ENCODE results near the gene PLEKHG2.
A peak's percentile ranks its signal among the peaks of the same experiment; 100 is the strongest.

Gene PLEKHG2

DNA sequence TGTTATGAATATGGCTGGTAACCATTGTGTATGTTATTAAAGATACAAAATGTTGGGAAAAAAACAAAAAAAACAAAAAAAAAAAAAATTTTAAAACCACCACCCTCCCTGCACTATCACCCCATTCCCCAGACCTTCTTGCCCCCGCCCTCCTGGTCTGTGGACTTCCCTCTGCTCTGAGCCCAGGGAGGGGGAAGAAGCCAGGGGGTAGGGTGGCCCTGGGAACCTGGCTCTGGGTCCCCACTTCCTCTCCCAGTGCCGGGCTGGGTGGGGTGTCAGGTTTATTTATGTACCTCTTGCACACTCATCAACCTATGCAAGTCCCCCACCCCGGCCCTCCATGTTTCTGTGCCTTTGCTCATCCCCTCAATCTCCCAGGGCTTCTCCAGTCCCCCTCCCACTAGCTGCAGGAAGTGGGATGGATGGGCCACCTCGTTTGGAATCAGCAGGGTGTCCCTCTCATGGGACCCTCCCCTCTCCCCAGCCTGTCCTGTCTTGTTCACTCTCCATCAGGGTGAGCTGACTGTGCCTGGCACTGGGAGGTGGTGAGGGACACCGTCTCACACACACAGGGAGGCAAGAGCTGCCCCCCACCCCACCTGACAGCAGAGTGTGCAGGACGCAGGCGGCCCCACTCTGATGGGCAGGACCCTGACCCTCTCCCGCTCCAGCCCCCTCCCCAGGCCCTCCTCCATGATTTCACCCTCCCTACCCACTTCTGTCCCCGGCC is 27.5 kb upstream of the PLEKHG2 start:
- DNase-seq (ENCODE audit: low read depth in 2 of 2, low spot score in 1 of 2), result no peak

DNA sequence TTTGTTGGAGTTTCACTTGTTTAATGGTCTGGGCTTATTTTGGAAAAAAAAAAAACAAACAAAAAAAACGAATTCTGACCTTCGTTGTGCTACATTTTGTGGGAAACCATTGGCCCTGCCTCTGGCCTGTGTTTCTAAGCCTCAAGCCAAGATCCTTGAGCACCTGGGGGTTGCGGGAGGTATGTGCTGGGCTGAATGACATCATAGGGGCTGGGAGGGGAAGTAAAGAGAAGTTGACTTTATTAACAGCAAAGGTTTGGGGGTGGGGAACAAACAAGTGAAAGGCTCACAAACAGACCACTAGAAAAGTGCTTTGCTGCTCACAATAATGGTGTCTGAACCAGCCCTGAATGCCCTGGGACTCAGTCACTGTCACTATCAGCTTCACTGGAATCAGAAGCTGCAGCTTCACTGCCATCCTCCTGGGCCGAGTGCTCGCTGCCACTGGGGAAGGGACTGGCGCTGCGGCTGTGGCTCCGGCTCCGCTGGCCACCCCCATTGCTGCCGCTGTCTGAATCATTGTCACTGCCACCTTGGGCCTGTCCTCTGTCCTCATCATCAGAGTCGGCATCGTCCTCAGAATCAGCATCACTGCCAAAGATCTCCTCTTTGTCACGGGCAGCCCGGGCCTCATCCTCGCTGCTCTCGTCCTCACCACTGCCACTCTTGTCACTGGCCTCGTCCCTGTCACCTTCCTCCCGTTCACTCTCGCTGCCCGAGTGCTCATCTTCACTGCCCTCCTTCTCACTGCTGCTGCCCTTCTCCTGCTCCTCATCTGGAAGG is 26.6 kb upstream of the PLEKHG2 start:
- no peak for DNase-seq (ENCODE audit: low read depth in 2 of 2, low spot score in 1 of 2)

DNA sequence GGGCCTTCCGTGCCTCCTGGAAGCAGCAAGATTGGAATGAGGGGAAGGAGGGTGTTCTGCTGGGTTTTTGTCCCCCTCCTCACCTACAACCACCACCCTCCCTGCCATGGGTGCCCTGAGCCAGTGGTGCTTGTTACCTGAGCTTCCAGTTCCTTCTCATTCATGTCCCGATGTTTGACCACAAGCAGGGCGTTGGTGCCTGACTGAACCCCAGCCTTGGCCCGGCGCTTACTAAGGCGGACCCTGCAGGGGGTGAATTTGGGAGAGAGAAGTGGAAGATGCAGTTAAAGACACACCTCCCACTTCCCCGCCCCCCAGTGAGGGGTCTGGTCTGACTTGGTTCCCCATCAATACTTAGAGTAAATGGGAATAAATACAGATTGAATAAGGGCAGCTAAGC is 25.9 kb upstream of the PLEKHG2 start:
- no peak for DNase-seq (ENCODE audit: low read depth in 2 of 2, low spot score in 1 of 2)

DNA sequence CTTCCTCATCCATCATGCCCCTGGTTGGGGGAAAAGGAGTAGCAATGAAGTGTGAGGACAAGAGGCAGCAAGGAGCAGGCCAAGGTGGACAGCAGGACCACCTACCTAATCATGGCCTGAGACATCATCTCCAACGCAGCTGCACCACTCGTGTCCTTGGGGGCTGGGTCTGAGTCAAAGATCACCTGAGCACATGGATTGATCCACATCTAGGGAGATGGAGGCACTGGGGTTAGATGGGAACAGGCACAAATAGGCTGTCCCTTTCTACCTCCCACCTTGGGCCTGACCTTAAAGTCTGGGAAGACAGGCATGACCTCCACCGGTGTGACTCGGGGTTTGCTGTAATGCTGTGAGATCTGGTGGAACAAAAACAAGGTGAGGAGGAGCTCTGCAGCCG is 23.8 kb upstream of the PLEKHG2 start:
- no peak for DNase-seq (ENCODE audit: low read depth in 2 of 2, low spot score in 1 of 2)

DNA sequence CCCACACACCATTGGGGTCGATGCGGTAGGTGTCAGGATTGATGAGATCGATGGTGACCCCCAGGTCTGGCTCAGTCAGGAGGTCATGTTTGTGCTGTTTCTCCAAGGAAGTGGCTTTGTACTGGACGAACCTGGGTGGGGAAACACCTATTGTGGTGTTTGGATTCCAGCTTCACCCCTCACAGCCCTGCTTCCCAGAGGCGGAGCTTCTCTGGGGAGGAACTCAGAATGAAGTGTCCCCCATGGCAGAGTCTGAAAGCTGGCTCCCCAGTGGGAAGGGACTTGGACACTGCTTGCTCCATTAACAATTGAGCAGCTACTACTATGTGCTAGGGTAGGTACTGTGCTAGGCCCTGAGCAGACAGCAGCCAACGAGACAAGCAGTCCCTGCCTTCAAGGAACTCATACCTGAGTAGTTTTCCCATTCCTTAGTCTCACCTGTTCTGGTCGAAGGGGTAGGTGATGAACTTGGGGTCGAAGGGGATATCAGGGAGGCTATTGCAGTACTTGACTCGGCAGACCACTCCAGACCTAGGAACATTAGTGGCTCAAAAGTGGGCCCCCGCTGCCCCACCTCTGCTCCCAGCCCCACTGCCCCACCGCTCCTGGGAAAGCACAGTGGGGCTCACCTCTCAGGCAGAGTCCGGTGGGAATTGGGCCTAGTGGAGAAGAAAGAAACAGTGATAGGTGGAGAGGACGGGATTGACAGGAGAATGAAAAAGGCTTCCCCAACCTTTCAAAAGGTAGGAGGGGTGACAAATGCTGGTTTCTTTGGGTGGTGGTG is 22.6 kb upstream of the PLEKHG2 start:
- DNase-seq (ENCODE audit: low read depth in 2 of 2, low spot score in 1 of 2), result no peak

DNA sequence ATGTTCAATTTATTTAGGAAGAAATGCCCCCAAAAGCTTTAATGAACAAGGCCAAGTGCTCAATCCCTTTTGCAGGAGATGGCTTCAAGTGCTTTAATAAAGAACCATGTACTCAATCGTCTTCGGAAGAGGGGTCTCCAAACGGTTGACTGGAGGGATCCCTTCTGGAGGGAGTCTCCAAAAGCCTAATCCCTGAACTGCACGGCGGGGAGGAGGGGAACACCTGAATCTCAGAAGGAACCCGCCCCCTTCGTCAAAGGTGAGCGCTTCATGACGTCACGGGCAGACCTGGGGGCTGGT is 22.1 kb upstream of the PLEKHG2 start:
- DNase-seq (ENCODE audit: low read depth in 2 of 2, low spot score in 1 of 2), result peak in 1 of 2 donors; percentile 64

DNA sequence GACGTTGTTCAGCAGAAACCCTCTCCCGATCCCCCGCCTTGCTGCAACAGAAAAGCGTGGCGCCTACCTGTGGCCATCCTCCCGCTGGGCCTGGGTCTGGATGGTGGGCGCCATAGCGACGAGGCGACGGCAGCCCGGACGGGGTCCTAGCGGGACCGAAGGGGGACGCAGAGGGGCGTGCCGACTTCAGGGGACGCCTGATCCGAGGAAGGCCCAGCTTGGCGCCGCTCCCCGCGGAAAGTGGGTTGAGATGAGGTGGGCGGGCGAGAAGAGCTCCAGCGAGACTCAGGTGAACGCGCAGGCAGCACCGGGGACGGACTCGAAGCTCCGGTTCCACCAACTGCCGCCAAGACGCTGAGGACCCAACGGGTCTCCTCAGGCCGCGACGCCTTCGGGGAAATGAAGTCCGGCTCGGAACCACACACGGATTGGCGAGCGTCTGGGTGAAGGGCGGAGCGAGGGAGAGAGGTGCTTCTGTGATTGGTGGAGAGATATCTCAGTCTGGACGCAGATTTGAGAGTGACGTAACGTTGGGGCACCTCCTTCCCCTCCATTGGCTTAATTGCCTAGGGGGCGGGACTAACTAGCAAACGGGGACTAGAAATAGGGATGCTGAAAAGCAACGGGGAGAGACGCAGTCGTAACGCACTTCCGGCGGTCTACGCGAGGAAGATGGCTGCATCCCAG is 21.6 kb upstream of the PLEKHG2 start, which contains the start of the genes MED29 and PAF1:
Gene MED29, plus strand, starts transcription at position 628 of the 687 bp plus-strand sequence. Its CDS starts 45 bp downstream, at position 673.
Gene PAF1, minus strand, starts transcription at position 356 of the 687 bp plus-strand sequence. Its CDS starts 242 bp downstream, at position 114.
- DNase-seq (ENCODE audit: low read depth in 2 of 2, low spot score in 1 of 2), result peak; percentile 80 to 91

DNA sequence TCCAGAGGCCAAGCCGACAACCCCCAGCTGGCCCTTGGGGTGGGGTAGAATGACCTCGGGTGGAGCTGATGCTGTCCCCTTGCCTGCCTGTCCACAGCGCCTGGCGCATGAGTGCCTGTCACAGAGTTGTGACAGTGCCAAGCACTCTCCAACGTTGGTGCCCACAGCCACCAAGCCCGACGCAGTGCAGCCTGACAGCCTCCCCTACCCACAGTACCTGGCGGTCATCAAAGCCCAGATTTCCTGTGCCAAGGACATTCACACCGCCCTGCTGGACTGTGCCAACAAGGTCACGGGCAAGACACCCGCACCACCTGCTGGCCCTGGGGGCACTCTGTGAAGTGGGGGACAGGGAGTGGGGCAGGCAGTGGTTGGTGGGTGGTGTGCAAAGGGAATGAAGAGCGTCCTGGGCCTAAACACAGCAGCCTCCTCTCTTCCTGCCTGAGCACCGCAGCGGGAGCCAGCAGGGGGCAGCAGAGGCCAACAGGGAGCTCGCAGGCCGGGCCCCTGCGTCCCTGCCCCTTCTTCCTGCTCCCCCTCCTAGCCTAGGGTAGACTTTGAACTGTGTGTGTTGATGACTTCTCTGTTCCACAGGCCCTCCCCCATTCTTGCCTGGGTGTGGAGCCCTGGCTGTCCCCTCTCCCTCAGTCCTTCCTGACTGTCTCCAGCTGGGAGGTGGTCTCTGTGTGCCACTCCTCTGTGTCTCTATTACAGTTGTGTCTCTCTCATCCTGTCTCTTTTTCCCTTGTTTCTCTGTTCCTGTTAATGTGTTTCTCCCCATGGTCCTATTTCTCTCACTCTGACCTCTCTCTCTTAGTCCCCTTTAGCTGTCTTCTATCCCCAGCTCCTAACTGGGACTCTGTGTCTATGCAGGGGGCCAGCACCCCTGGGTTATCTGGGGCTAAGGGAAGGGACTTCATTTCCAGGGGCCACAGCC is 14.8 kb upstream of the PLEKHG2 start:
- DNase-seq (ENCODE audit: low read depth in 2 of 2, low spot score in 1 of 2), result peak; percentile 90 to 93

DNA sequence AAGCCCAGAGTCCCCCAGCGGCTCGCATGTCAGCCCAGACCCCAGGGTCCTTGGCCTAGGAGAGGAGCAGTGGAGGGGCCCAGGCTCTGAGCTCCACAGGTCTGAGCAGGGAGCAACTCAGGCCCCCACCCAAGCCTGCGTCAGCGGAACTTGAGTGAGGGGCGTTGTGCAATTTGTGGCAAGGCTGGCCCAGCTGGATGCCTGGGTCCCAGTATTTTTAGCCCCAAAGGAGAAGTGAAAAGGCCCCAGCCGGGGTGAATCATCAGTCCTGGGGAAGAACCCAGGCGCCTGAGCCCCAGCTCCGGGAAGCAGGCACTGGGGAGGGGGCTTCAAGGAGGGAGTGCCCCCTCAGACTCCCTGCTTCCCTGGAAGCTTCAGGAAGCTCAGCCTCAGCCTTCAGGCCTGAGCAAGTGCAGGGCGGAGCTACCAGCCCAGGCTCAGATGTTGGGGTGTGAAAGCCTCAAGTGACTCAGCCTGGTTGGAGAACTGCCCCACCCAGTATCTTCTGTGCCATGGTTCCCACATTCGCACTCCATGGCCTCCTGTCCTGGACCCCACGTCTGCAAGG is 14.1 kb upstream of the PLEKHG2 start:
- DNase-seq (ENCODE audit: low read depth in 2 of 2, low spot score in 1 of 2), result peak in 1 of 2 donors; percentile 32

DNA sequence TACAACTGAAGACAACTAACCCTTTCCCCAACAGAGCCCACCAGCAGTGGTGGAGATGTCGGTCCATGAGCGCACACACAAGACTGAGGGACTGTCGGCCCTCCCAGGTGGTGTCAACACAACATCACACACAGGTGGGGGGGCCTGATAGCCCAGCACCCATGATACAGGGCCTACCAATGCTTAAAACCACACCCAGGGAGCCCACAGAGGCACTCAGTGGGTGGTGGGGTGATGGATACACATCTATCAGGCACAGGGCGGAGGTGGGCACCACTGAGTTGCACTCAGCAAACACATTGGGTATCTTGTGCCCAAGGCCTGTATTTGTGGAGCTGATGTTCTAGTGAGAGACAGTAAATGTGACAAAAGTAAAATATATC is 12.8 kb upstream of the PLEKHG2 start:
- no peak for DNase-seq (ENCODE audit: low read depth in 2 of 2, low spot score in 1 of 2)

DNA sequence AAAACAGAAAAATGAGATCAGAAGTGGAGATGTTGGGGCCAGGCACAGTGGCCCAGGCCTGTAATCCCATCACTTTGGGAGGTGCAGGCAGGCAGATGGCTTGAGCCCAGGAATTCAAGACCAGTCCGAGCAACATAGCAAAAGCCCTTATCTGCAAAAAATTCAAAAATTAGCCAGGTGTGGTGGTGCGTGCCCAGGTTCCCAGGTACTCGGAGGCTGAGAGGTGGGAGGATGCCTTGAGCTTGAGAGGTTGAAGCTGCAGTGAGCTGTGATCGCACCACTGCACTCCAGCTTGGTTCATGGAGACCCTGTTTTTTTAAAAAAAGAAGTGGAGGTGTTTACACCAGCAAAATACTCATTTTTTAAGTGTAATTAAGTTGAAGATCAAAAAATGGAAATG is 12.4 kb upstream of the PLEKHG2 start:
- DNase-seq (ENCODE audit: low read depth in 2 of 2, low spot score in 1 of 2), result no peak

DNA sequence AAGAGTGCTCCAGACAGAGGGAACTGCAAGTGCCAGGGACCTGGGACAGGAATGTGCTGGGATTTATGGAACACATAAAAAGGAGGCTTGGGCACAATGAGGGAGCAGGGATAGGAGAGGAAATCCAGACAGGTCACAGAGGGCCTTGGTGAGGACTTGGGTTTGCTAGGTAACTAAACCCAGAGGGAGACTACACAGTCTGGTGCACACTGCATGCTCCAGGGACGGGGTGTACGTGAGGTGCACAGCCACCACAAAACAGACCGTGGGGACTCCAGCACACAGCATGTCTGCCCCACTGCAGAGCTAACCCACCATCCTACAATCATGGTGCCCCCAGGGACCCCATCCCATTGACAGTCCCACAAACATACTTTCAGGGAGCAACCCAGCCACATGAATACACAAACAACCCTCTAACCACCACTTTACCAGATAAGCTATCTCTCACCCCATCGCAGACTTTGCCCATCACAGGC is 11.4 kb upstream of the PLEKHG2 start:
- peak in 1 of 2 donors; percentile 12 for DNase-seq (ENCODE audit: low read depth in 2 of 2, low spot score in 1 of 2)

DNA sequence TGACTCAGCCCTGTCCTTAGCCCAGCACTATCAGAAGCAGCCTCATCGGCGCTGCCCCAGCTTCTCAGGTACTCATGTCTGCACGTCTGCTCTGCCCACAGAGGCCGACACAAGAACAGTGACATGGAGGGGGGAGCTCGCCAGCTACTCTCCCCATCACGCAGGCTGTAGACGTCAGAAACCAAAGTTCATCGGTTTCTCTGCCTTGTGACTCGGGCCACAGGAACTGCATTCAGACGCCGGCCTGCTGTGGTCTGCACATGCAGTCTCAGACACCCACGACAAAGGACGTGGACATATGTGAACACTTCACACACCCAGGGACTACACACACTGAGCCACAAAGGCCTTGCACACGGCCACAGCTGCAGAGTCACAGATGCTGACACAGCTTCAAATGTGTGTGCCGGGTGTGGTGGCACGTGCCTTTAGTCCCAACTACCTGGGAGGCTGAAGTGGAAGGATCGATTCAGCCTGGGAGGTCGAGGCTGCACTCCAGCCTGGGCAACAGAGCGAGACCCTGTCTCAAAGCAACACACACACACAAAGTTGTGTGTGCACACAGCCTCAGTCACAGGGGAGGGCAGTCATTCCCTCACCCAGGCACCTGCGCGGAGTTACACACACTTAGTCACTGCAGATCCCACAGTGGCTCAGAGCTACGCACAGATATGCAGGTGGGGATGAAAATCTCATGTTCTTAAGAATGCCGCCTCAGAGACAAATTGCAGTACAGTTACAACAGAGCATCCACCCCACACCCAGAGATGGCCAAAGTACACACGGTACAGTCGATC is 10.7 kb upstream of the PLEKHG2 start:
- peak in 1 of 2 donors; percentile 76 for DNase-seq (ENCODE audit: low read depth in 2 of 2, low spot score in 1 of 2)

DNA sequence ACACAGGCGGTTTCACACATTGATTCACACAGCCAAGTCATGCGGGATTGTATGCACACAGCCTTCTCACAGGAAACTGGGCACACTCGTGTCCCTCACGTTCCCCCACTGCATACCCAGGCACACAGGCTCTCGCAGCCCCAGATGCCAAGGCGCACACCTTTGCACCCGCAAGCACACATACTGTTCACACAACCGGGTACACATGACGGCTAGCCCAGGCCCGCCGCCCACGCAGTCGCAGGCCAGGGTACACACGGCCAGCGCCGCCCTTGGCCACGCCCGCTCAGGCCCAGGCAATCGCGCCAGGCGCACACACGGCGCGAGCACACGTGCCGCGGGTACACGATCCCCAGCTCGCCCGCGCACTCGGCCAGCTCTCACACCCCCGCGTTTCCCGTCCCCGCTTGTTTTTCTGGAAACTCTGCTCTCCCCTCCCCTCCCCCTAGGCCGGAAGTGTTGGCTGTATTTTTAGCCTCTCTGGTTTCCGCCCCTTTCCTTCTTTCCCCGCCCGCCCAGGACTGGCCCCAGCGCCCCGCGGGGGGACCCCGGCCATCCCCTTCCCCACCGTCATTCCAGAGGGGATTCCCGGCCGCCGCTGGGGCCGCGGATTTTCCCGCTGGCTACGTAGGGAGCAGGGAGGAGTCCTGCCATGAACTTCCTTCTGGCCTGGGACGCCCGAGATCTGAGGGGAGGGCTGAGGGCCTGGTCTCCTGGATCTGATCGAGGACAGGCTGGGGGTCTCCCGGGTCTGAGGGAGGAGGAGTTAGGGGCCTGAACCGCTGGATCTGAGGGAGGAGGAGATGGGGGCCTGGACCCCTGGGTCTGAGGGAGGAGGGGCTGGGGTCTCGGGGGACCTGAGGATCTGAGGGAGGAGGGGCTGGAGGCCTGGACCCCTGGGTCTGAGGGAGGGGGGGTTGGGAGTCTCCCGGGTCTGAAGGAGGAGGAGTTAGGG is 9.8 kb upstream of the PLEKHG2 start:
- peak in 1 of 2 donors; percentile 79 for DNase-seq (ENCODE audit: low read depth in 2 of 2, low spot score in 1 of 2)

DNA sequence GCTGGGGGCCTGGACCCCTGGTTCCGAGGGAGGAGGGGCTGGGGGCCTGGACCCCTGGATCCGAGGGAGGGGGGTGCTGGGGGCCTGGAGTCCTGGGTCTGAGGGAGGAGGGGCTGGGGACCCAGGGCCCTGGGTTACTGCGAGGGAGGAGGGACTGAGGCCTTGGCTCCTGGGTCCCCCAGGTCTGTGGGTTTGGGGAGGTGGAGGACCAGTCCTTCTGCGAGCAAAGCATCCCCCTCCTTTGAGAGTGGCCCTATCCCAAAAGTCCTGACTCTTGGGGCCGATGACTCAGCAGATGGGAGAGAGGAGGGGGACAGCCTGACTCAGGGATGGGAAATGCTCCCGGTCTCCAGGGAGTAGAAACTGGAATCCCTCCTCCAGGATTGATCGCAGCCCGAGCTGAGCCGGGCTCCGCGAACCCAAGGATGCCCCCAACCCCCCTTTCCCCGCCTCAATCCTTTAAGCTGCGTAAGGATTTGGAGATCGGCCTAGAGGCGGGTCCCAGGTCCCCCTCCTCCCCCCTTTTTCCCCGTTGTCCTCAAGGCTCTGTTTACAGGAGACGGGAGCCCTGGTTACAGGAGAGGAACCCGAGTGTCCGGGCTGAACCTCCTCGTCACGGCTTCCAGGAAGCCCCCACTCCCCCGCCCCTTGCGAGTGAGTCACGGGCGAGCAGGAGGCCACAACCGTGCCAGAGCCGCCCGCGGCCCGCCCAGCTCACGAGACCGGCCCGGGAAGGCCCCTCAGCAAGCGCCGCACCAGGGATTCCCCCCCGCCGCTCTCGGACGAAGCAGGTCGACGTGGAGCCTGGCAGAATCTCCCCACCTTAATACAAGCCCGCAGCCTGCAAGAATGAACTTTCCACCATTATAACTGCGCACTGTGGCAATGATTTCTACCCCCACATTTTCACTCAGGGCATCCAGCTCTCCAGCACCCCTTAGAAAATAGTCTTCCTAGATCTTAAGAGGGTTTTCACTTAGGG is 8.8 kb upstream of the PLEKHG2 start:
- DNase-seq (ENCODE audit: low read depth in 2 of 2, low spot score in 1 of 2), result peak; percentile 93 to 96

DNA sequence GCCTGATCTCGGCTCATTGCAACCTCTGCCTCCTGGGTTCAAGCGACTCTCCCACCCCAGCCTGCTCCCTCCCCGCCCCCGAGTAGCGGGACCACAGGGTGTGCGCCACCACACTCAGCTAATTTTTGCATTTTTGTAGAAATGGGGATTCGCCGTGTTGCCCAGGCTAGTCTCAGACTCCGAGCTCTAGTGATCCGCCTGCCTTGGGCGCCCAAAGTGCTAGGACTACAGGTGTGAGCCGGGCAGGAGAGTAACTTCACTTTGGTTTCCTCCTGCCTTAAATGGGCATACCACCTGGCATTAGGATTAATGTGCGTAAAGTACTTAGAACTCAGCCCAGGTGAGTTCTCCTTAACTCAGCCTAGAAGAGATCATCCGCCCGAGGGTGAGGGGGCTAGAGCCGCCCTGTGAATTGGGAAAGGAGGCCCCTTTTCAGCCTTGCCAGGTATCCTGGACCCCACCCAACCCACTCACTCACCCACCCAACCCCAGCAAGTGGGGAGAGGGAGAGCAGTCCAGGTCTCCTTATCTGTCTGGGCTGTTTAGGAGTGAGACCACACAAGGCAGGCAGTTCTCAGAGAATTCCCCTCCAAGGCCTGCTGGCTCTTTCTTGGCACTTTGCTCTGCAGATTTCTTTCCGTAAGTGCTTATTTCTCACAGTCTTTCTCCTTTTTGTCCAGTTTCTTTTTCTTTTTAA is 7.1 kb upstream of the PLEKHG2 start:
- DNase-seq (ENCODE audit: low read depth in 2 of 2, low spot score in 1 of 2), result no peak

Data from stimulated activated CD8-positive, alpha-beta memory T cell treated with anti-CD3 and anti-CD28 coated beads, Interleukin-4, amount 100 ng/mL, for 1 hour (primary cell).